ENCODE results near the gene KNDC1.

DNA sequence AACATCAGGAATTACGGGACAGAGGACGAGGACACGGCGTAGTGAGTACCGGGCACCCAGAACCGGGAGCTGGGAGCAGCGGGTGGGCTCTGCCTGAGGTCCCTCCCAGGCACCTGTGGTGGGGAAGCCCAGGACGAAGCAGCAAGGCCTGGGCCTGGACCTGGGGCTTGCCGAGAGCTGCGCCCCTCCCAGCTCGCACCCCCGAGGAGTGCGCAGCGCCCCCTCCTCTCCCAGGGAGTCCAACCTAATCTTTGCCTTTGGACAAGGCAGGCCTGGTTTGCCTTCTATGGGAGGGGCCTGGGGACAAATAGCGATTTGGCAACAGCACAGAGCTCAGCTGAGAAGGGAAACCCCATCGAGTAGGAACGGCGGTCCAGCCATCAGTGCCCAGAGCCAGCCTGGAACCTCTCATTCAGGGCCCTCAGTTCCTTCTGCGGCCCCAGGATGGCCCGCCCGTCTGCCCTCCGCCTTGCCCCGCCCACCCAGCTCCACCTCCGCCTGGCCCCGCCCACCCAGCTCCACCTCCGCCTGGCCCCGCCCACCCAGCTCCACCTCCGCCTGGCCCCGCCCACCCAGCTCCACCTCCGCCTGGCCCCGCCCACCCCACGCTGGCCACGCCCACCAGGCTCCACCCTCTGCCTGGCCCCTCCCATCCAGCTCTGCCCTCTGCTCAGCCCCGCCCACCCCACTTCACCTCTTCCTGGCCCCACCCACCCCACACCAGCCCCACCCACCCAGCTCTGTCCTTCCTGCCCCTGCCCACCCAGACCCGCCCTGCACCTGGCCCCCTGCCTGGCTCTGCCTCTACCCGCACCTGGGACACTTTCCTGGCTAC lies 32.5 kb upstream of the KNDC1 start:
- TF ChIP-seq, protein P1, sequence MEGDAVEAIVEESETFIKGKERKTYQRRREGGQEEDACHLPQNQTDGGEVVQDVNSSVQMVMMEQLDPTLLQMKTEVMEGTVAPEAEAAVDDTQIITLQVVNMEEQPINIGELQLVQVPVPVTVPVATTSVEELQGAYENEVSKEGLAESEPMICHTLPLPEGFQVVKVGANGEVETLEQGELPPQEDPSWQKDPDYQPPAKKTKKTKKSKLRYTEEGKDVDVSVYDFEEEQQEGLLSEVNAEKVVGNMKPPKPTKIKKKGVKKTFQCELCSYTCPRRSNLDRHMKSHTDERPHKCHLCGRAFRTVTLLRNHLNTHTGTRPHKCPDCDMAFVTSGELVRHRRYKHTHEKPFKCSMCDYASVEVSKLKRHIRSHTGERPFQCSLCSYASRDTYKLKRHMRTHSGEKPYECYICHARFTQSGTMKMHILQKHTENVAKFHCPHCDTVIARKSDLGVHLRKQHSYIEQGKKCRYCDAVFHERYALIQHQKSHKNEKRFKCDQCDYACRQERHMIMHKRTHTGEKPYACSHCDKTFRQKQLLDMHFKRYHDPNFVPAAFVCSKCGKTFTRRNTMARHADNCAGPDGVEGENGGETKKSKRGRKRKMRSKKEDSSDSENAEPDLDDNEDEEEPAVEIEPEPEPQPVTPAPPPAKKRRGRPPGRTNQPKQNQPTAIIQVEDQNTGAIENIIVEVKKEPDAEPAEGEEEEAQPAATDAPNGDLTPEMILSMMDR (conservative IDR thresholded peaks at IDR 0.05 in 1 of 2, IDR thresholded peaks at IDR 0.05 in 1 of 2; ENCODE audit: extremely low read depth in 1 of 2, insufficient read depth in 1 of 2, low read depth in 1 of 2, low read length in 2 of 2): no peak
- TF ChIP-seq EZH2 (IDR thresholded peaks at IDR 0.05; ENCODE audit: borderline replicate concordance, low read length): no peak
